Measurements from ENCODE around the gene SGMS1.
"Not testable (repeated sequence)": the region's sequence is repeated elsewhere in the genome, so short reads cannot be mapped to it uniquely, and the experiment has no call there.

GRCh38 chr10:50669957-50670356 is 46.2 kb upstream of the SGMS1 start:
- not testable (repeated sequence) for TF ChIP-seq CTCF, POLR2A, POLR2AphosphoS5 (IDR thresholded peaks at IDR 0.05)

Data from breast epithelium (tissue), 3 donors.